Gastrocnemius medialis (tissue), 4 donors: ENCODE results near the gene B4GALT7. TPM values are rescaled to one million over a fixed set of nuclear protein-coding genes. Genes with fewer than 3 reads are reported as not detected.

Source experiments
- ATAC-seq, 2 donors: fragments of 150-250 bp; one replicate each; pipeline ENCODE4 v1.9.1; 2016
- DNase-seq, 2 donors: peaks; one replicate each; pipeline ENCODE4 v3.0.0-alpha.2; 2019
- H3K27ac ChIP-seq, 4 donors: fragments of 200-600 bp; sonication (generic); 1 replicate in 1 of 4; 2 replicates in 3 of 4; pipeline ENCODE4 v1.5.1; 2016 to 2018; ENCODE audit warnings: mild to moderate bottlenecking in 2 of 4, moderate library complexity in 1 of 4
- H3K27me3 ChIP-seq, 3 donors: fragments of 200-600 bp; sonication (generic) in 2 of 3; 1 replicate in 1 of 3; 2 replicates in 2 of 3; pipeline versions ENCODE4 v1.5.1 to v1.6.0; 2016 to 2019; ENCODE audit warnings: mild to moderate bottlenecking in 1 of 3, moderate library complexity in 1 of 3
- H3K36me3 ChIP-seq, 2 donors: fragments of 200-600 bp; sonication (generic) in 1 of 2; one replicate each; pipeline ENCODE4 v1.5.1; 2017 to 2018
- H3K4me1 ChIP-seq, 2 donors: fragments of 200-600 bp; sonication (generic) in 1 of 2; one replicate each; pipeline ENCODE4 v1.5.1; 2016 to 2017; ENCODE audit warnings: mild to moderate bottlenecking in 2 of 2
- H3K4me3 ChIP-seq, 4 donors: fragments of 200-600 bp; sonication (generic) in 3 of 4; 1 replicate in 1 of 4; 2 replicates in 3 of 4; pipeline ENCODE4 v1.5.1; 2016 to 2019; ENCODE audit warnings: mild to moderate bottlenecking in 2 of 4
- H3K9me3 ChIP-seq, 3 donors: fragments of 200-600 bp; sonication (generic) in 2 of 3; 1 replicate in 1 of 3; 2 replicates in 2 of 3; pipeline ENCODE4 v1.5.1; 2016 to 2019
- CTCF ChIP-seq, 5 experiments: fragments of 450-650 bp in 3 of 5; fragments of 200-600 bp in 2 of 5; sonication (generic) in 2 of 5; IDR thresholded peaks in 4 of 5; conservative IDR thresholded peaks in 1 of 5; 1 replicate in 4 of 5; 2 replicates in 1 of 5; pipeline ENCODE4 v1.5.1; 2016 to 2019; ENCODE audit warnings: antibody characterized with exemption in 5 of 5, mild to moderate bottlenecking in 3 of 5, moderate library complexity in 3 of 5
- POLR2A ChIP-seq, 2 donors: fragments of 450-650 bp; IDR thresholded peaks; one replicate each; pipeline ENCODE4 v1.6.1; 2017; ENCODE audit warnings: antibody characterized with exemption in 2 of 2, mild to moderate bottlenecking in 2 of 2, moderate library complexity in 2 of 2
- in situ Hi-C, 4 donors: fragments of 200-750 bp; cut with MboI; loops; one replicate each; pipeline versions ENCODE4 v1.15.0 to v1.8.0; 2017; ENCODE audit warnings: low sequenced_read_pairs in 4 of 4
- intact Hi-C: fragments of 100-400 bp; cut with DNase I; formaldehyde crosslinking; loops from one replicate; pipeline ENCODE4 v1.15.1; 2023; ENCODE audit warnings: low total_unique reads
- total RNA-seq, 4 donors: library from RNA; depleted of rRNA; stranded (reverse); fragments of >200 nt; gene quantifications; one replicate each; pipeline versions ENCODE4 v1.1.0 to v1.2.3, GENCODE V29; 2016

Gene B4GALT7
- total RNA-seq, 4 donors from 2014 or later: 11.9 to 24.8 (median 16.2) TPM

GRCh38 chr5:177605667-177606066 lies 5.7 kb downstream of the B4GALT7 start:
- ATAC-seq (no peak), DNase-seq (no peak)
- Histone ChIP-seq H3K9me3 (no peaks in the 10 kb centered on the region), H3K36me3 (no peaks in the 10 kb centered on the region), H3K4me3 (no peak overlapping the region), H3K27me3 (no peaks in the 10 kb centered on the region), H3K27ac (no peak overlapping the region), H3K4me1 (peaks cover 11 to 15% of the 10 kb centered on the region in 2 donors)
- intact Hi-C loops: no loop called here
- in situ Hi-C loops: no loop called here
- TF ChIP-seq POLR2A (IDR thresholded peaks at IDR 0.05): no peak
- TF ChIP-seq CTCF (IDR thresholded peaks at IDR 0.05 in 4 of 5, conservative IDR thresholded peaks at IDR 0.05 in 1 of 5): no peak

GRCh38 chr5:177606071-177607051 lies 6.4 kb downstream of the B4GALT7 start:
- no peaks in the 10 kb centered on the region for H3K36me3 ChIP-seq
- in situ Hi-C loops: no loop called here
- no peak overlapping the region for H3K27ac ChIP-seq

GRCh38 chr5:177607115-177607451 lies 7.2 kb downstream of the B4GALT7 start:
- no peaks in the 10 kb centered on the region for H3K27me3 ChIP-seq
- H3K9me3 ChIP-seq: no peaks in the 10 kb centered on the region
- no peak overlapping the region for H3K27ac ChIP-seq
- DNase-seq: no peak
- H3K4me1 ChIP-seq: peaks cover 0 to 1% of the 10 kb centered on the region in 2 donors
- no peak overlapping the region for H3K4me3 ChIP-seq
- peak; percentile 0 to 21 for ATAC-seq
- TF ChIP-seq POLR2A (IDR thresholded peaks at IDR 0.05): no peak
- no peak for TF ChIP-seq CTCF (IDR thresholded peaks at IDR 0.05 in 4 of 5, conservative IDR thresholded peaks at IDR 0.05 in 1 of 5)
- in situ Hi-C loops (no loop called here), intact Hi-C loops (no loop called here)
- H3K36me3 ChIP-seq: no peaks in the 10 kb centered on the region

More at GRCh38 chr5:177606071-177607051, 6.4 kb downstream of the B4GALT7 start:
- DNase-seq (no peak), ATAC-seq (no peak)
- intact Hi-C loops: no loop called here
- H3K27me3 ChIP-seq: no peaks in the 10 kb centered on the region
- no peak overlapping the region for H3K4me3 ChIP-seq
- no peaks in the 10 kb centered on the region for H3K9me3 ChIP-seq
- H3K4me1 ChIP-seq: peaks cover 4 to 8% of the 10 kb centered on the region in 2 donors
- no peak for TF ChIP-seq POLR2A (IDR thresholded peaks at IDR 0.05)

GRCh38 chr5:177607452-177608192 lies 7.7 kb downstream of the B4GALT7 start:
- Histone ChIP-seq H3K4me1 (no peaks in the 10 kb centered on the region), H3K27ac (no peak overlapping the region), H3K27me3 (no peaks in the 10 kb centered on the region), H3K36me3 (no peaks in the 10 kb centered on the region), H3K9me3 (no peaks in the 10 kb centered on the region), H3K4me3 (no peak overlapping the region)
- ATAC-seq: peak; percentile 31 to 73
- intact Hi-C loops: no loop called here
- DNase-seq: peak in 1 of 2 donors; percentile 55
- TF ChIP-seq CTCF (IDR thresholded peaks at IDR 0.05 in 4 of 5, conservative IDR thresholded peaks at IDR 0.05 in 1 of 5) (peak; percentile 59 to 76 (median 72)), POLR2A (IDR thresholded peaks at IDR 0.05) (no peak)
- in situ Hi-C loops: no loop called here
